T follicular helper cell (primary cell): ENCODE data around the gene GALR3.
"Not testable (repeated sequence)": the region's sequence is repeated elsewhere in the genome, so short reads cannot be mapped to it uniquely, and the experiment has no call there.

ENCODE experiments used
- DNase-seq: peaks from one replicate; pipeline ENCODE4 v3.0.0-alpha.2; 2020; ENCODE audit warnings: low read depth
- total RNA-seq, 2 experiments: gene quantifications; one replicate each; lab custom pipeline; 2026; lab: John Stamatoyannopoulos, UW

The GALR3 gene
- total RNA-seq: 0 to 0.04 reads per million in 2 experiments

GRCh38 chr22:37823134-37823985 is at the start of gene GALR3:
Gene GALR3 (plus strand): TSS chr22:37823382. CDS start chr22:37823407, 25 bp downstream.
- no peak for DNase-seq

- no peak for DNase-seq
These were observed 48.5 kb upstream of the GALR3 start for GRCh38 chr22:37774728-37775127.

GRCh38 chr22:37775785-37776638 is 47.2 kb upstream of the GALR3 start:
- DNase-seq: no peak

GRCh38 chr22:37776639-37777005 is 46.6 kb upstream of the GALR3 start:
- DNase-seq: no peak

GRCh38 chr22:37777122-37777687 is 46.0 kb upstream of the GALR3 start:
- DNase-seq: no peak

- no peak for DNase-seq
These were observed 44.7 kb upstream of the GALR3 start for GRCh38 chr22:37778370-37779009.

GRCh38 chr22:37781434-37782059 is 41.6 kb upstream of the GALR3 start:
- DNase-seq: no peak

- no peak for DNase-seq
These were observed 40.6 kb upstream of the GALR3 start for GRCh38 chr22:37782340-37783168.

GRCh38 chr22:37784829-37785495 is 38.2 kb upstream of the GALR3 start:
- DNase-seq: no peak

GRCh38 chr22:37790234-37790633 is 32.9 kb upstream of the GALR3 start:
- DNase-seq: no peak

GRCh38 chr22:37792494-37792893 is 30.7 kb upstream of the GALR3 start:
- DNase-seq: no peak

- no peak for DNase-seq
These were observed 28.8 kb upstream of the GALR3 start for GRCh38 chr22:37794376-37794775.

- no peak for DNase-seq
These were observed 27.1 kb upstream of the GALR3 start for GRCh38 chr22:37796079-37796478.

GRCh38 chr22:37797259-37797658 is 25.9 kb upstream of the GALR3 start:
- DNase-seq: not testable (repeated sequence)

- DNase-seq: no peak
These were observed 25.2 kb upstream of the GALR3 start for GRCh38 chr22:37797874-37798500.

GRCh38 chr22:37799979-37800378 is 23.2 kb upstream of the GALR3 start:
- not testable (repeated sequence) for DNase-seq

- no peak for DNase-seq
These were observed 21.3 kb upstream of the GALR3 start for GRCh38 chr22:37801946-37802309.

- no peak for DNase-seq
These were observed 20.6 kb upstream of the GALR3 start for GRCh38 chr22:37802310-37803194.

- no peak for DNase-seq
These were observed 20.0 kb upstream of the GALR3 start for GRCh38 chr22:37803195-37803638.
